ENCODE measurements around the gene SPACA1. TPM values are rescaled to one million over a fixed set of nuclear protein-coding genes. Genes with fewer than 3 reads are reported as not detected.
"Not testable (repeated sequence)": the region's sequence is repeated elsewhere in the genome, so short reads cannot be mapped to it uniquely, and the experiment has no call there.

The SPACA1 gene, protein sequence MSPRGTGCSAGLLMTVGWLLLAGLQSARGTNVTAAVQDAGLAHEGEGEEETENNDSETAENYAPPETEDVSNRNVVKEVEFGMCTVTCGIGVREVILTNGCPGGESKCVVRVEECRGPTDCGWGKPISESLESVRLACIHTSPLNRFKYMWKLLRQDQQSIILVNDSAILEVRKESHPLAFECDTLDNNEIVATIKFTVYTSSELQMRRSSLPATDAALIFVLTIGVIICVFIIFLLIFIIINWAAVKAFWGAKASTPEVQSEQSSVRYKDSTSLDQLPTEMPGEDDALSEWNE
- total RNA-seq, result not detected
- not detected for polyA plus RNA-seq
- long read RNA-seq, donor 1, result 0 reads
- long read RNA-seq, donor 2, partial matches to known transcripts, result 0 of 2 reads
- long read RNA-seq, donor 2, other reads (novel, unspliced or antisense), result 0 of 2 reads
- long read RNA-seq, donor 3, result 0 reads

- no peak for TF ChIP-seq POLR2A (IDR thresholded peaks at IDR 0.05)
- TF ChIP-seq EP300 (IDR thresholded peaks at IDR 0.05), result no peak
- TF ChIP-seq CTCF (IDR thresholded peaks at IDR 0.05), result no peak
- H3K27ac ChIP-seq, result no peak within 1 kb of the TSS
- H3K36me3 ChIP-seq, result no peaks in the 10 kb centered on the region
- H3K4me1 ChIP-seq (ENCODE audit: insufficient read depth), result no peaks in the 10 kb centered on the region
- DNase-seq, result no peak
- no peaks in the 10 kb centered on the region for H3K27me3 ChIP-seq
- intact Hi-C loops (cut with DNase I), result no loop called here
- WGBS, 3 donors, result 60 to 80% (median 69%) methylated on average over 77 of the region's 77 CpGs
- H3K9me3 ChIP-seq, result no peaks in the 10 kb centered on the region
- no peak within 1 kb of the TSS for H3K4me3 ChIP-seq
Observed at GRCh38 chr6:88047510-88048150, at the start of gene SPACA1. Gene SPACA1, plus strand, starts transcription at chr6:88047841. Its CDS starts 65 bp downstream, at chr6:88047906.

DNA sequence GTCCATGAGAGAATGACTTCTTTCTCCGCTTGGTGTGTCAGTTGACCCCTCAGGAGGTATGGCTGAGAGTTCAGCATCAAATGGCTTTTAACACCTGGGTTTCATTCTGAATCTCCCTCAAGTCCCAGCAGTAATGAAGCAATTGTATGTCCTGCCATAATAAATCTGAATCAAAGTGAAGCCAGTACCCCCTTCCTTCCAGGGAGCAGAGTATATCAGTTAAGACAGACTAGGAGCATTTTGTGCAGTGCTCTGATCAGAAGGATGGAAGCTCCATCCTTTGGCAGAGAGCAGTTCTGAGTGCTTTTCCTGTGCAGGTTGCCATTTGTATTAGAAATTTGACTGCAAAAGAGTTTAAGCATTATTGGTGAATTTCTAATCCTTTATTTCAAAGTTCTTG lies 46.9 kb upstream of the SPACA1 start:
- no peaks in the 10 kb centered on the region for H3K36me3 ChIP-seq
- WGBS, 3 donors, result 84 to 100% (median 96%) methylated on average over 1 of the region's 1 CpG
- no peaks in the 10 kb centered on the region for H3K27me3 ChIP-seq
- H3K4me3 ChIP-seq, result no peak overlapping the region
- intact Hi-C loops (cut with DNase I), result no loop called here
- no peak for TF ChIP-seq CTCF (IDR thresholded peaks at IDR 0.05)
- no peak for TF ChIP-seq POLR2A (IDR thresholded peaks at IDR 0.05)
- TF ChIP-seq EP300 (IDR thresholded peaks at IDR 0.05), result no peak
- H3K9me3 ChIP-seq, result peaks cover 0 to 3% of the 10 kb centered on the region in 2 donors
- no peak for DNase-seq
- H3K4me1 ChIP-seq (ENCODE audit: insufficient read depth), result no peaks in the 10 kb centered on the region
- H3K27ac ChIP-seq, result no peak overlapping the region

- intact Hi-C loops (cut with DNase I); H3K27me3 ChIP-seq; H3K4me3 ChIP-seq; H3K4me1 ChIP-seq (ENCODE audit: insufficient read depth); H3K27ac ChIP-seq; DNase-seq; H3K36me3 ChIP-seq; H3K9me3 ChIP-seq: not testable (repeated sequence)
- 87 to 93% (median 92%) methylated on average over 8 of the region's 8 CpGs for WGBS, 3 donors
Observed at GRCh38 chr6:88001279-88001678, 46.4 kb upstream of the SPACA1 start.

- WGBS, 3 donors, result 73 to 78% (median 74%) methylated on average over 4 of the region's 4 CpGs
- no peak for DNase-seq
- H3K4me3 ChIP-seq, result no peak overlapping the region
- peaks cover 0 to 2% of the 10 kb centered on the region in 2 donors for H3K9me3 ChIP-seq
- H3K27ac ChIP-seq, result no peak overlapping the region
- intact Hi-C loops (cut with DNase I), result no loop called here
- H3K4me1 ChIP-seq (ENCODE audit: insufficient read depth), result no peaks in the 10 kb centered on the region
- H3K27me3 ChIP-seq, result no peaks in the 10 kb centered on the region
- TF ChIP-seq POLR2A (IDR thresholded peaks at IDR 0.05) (no peak), CTCF (IDR thresholded peaks at IDR 0.05) (no peak), EP300 (IDR thresholded peaks at IDR 0.05) (no peak)
- H3K36me3 ChIP-seq, result no peaks in the 10 kb centered on the region
Observed at GRCh38 chr6:88004707-88005106, 42.9 kb upstream of the SPACA1 start.

GRCh38 chr6:88006557-88006956 lies 41.1 kb upstream of the SPACA1 start:
- Histone ChIP-seq H3K36me3 (no peaks in the 10 kb centered on the region), H3K4me3 (no peak overlapping the region), H3K9me3 (no peaks in the 10 kb centered on the region), H3K4me1 (ENCODE audit: insufficient read depth) (no peaks in the 10 kb centered on the region), H3K27me3 (no peaks in the 10 kb centered on the region), H3K27ac (no peak overlapping the region)
- DNase-seq, result no peak
- intact Hi-C loops (cut with DNase I), result no loop called here
- WGBS, 3 donors, result 25 to 27% (median 26%) methylated on average over 12 of the region's 12 CpGs
- TF ChIP-seq CTCF (IDR thresholded peaks at IDR 0.05) (no peak), EP300 (IDR thresholded peaks at IDR 0.05) (no peak), POLR2A (IDR thresholded peaks at IDR 0.05) (no peak)

All from ovary (tissue), 10 donors.